NB4 (cell line): Measurements from ENCODE around the gene MAN2C1.
"Not testable (repeated sequence)": the region's sequence is repeated elsewhere in the genome, so short reads cannot be mapped to it uniquely, and the experiment has no call there.

ENCODE experiments used
- CTCF ChIP-seq: IDR thresholded peaks from one replicate; pipeline ENCODE4 v1.5.1; 2012; ENCODE audit warnings: low read depth, low read length
- POLR2A ChIP-seq: IDR thresholded peaks from 2 replicates; pipeline ENCODE4 v1.6.1; 2011; ENCODE audit warnings: mild to moderate bottlenecking; ENCODE audit not compliant: insufficient read length; ENCODE audit errors: extremely low read depth

- not testable (repeated sequence) for TF ChIP-seq POLR2A, CTCF
Observed at GRCh38 chr15:75312548-75312947, 55.9 kb downstream of the MAN2C1 start.
